Thyroid gland (tissue), 4 donors: ENCODE measurements around the gene SMC3. TPM values are rescaled to one million over a fixed set of nuclear protein-coding genes. Genes with fewer than 3 reads are reported as not detected.

Source experiments
- DNase-seq, 2 donors: peaks; one replicate each; pipeline ENCODE4 v3.0.0-alpha.2; 2019
- H3K27ac ChIP-seq, 3 donors: fragments of 200-600 bp; sonication (generic); 1 replicate in 2 of 3; 2 replicates in 1 of 3; pipeline ENCODE4 v1.5.1; 2016 to 2019; ENCODE audit warnings: mild to moderate bottlenecking in 1 of 3, moderate library complexity in 1 of 3
- H3K27me3 ChIP-seq: fragments of 200-600 bp; sonication (generic); one replicate; pipeline ENCODE4 v1.5.1; 2019
- H3K36me3 ChIP-seq, 2 donors: fragments of 200-600 bp; sonication (generic); one replicate each; pipeline ENCODE4 v1.5.1; 2016 to 2019
- H3K4me1 ChIP-seq, 2 donors: fragments of 200-600 bp; sonication (generic); one replicate each; pipeline ENCODE4 v1.5.1; 2017 to 2019
- H3K4me3 ChIP-seq, 3 donors: fragments of 200-600 bp; sonication (generic); replicated peaks in 1 of 3; 1 replicate in 2 of 3; 2 replicates in 1 of 3; pipeline ENCODE4 v1.5.1; 2016; ENCODE audit warnings: mild to moderate bottlenecking in 1 of 3
- H3K9me3 ChIP-seq: fragments of 200-600 bp; sonication (generic); one replicate; pipeline ENCODE4 v1.5.1; 2017
- CTCF ChIP-seq, 6 experiments: fragments of 200-600 bp in 3 of 6; fragments of 450-650 bp in 3 of 6; sonication (generic) in 3 of 6; IDR thresholded peaks; one replicate each; pipeline ENCODE4 v1.5.1; 2016 to 2019; ENCODE audit warnings: antibody characterized with exemption in 6 of 6, mild to moderate bottlenecking in 2 of 6, inconsistent platforms in 1 of 6, moderate library complexity in 1 of 6
- POLR2A ChIP-seq, 2 donors: fragments of 450-650 bp; IDR thresholded peaks; one replicate each; pipeline ENCODE4 v1.6.1; 2017; ENCODE audit warnings: antibody characterized with exemption in 2 of 2, mild to moderate bottlenecking in 2 of 2, moderate library complexity in 1 of 2
- WGBS, 2 donors: methylation state at CpG; one replicate each; pipeline ENCODE4 v1.1.5; 2017; 5-methylcytosine and 5-hydroxymethylcytosine counted together
- intact Hi-C: fragments of 100-400 bp; cut with DNase I; formaldehyde crosslinking; loops from one replicate; pipeline ENCODE4 v1.15.1; 2023
- total RNA-seq, 4 donors: library from RNA; depleted of rRNA; stranded (reverse); fragments of >200 nt; gene quantifications; one replicate each; pipeline ENCODE4 v1.2.3, GENCODE V29; 2016

The SMC3 gene
- total RNA-seq, 4 donors from 2014 or later, result 28.5 to 38.2 (median 30.8) TPM

- intact Hi-C loops, result no loop called here
- Histone ChIP-seq H3K4me3 (no peak overlapping the region), H3K9me3 (no peaks in the 10 kb centered on the region), H3K27ac (no peak overlapping the region), H3K4me1 (peaks cover 10 to 14% of the 10 kb centered on the region in 2 donors), H3K27me3 (no peaks in the 10 kb centered on the region), H3K36me3 (no peaks in the 10 kb centered on the region)
- WGBS, 2 donors, result 84 to 88% methylated on average over 2 of the region's 2 CpGs
- TF ChIP-seq CTCF (IDR thresholded peaks at IDR 0.05), result no peak
- DNase-seq, result no peak
Observed at GRCh38 chr10:110534571-110534970, 32.9 kb upstream of the SMC3 start.

- Histone ChIP-seq H3K27ac (no peak overlapping the region), H3K36me3 (no peaks in the 10 kb centered on the region), H3K4me1 (peaks cover 6 to 16% of the 10 kb centered on the region in 2 donors), H3K4me3 (no peak overlapping the region), H3K27me3 (no peaks in the 10 kb centered on the region), H3K9me3 (no peaks in the 10 kb centered on the region)
- 55 to 68% methylated on average over 12 of the region's 12 CpGs for WGBS, 2 donors
- intact Hi-C loops, result no loop called here
- TF ChIP-seq CTCF (IDR thresholded peaks at IDR 0.05), result no peak
- no peak for TF ChIP-seq POLR2A (IDR thresholded peaks at IDR 0.05)
- DNase-seq, result no peak
Observed at GRCh38 chr10:110535958-110536891, 31.3 kb upstream of the SMC3 start.

GRCh38 chr10:110539091-110539490 lies 28.4 kb upstream of the SMC3 start:
- Histone ChIP-seq H3K4me1 (peaks cover 6 to 16% of the 10 kb centered on the region in 2 donors), H3K36me3 (no peaks in the 10 kb centered on the region), H3K4me3 (no peak overlapping the region), H3K27me3 (no peaks in the 10 kb centered on the region), H3K27ac (no peak overlapping the region), H3K9me3 (no peaks in the 10 kb centered on the region)
- DNase-seq, result no peak
- no peak for TF ChIP-seq CTCF (IDR thresholded peaks at IDR 0.05)
- no peak for TF ChIP-seq POLR2A (IDR thresholded peaks at IDR 0.05)
- 94 to 95% methylated on average over 4 of the region's 4 CpGs for WGBS, 2 donors
- intact Hi-C loops, result no loop called here

- intact Hi-C loops, result no loop called here
- DNase-seq, result no peak
- no peaks in the 10 kb centered on the region for H3K27me3 ChIP-seq
- H3K36me3 ChIP-seq, result no peaks in the 10 kb centered on the region
- H3K27ac ChIP-seq, result peak overlapping the region; percentile 17 to 21 (median 18)
- 31 to 34% methylated on average over 1 of the region's 1 CpG for WGBS, 2 donors
- H3K4me1 ChIP-seq, result peaks cover 6 to 16% of the 10 kb centered on the region in 2 donors
- H3K4me3 ChIP-seq, result no peak overlapping the region
- TF ChIP-seq POLR2A (IDR thresholded peaks at IDR 0.05) (no peak), CTCF (IDR thresholded peaks at IDR 0.05) (no peak)
- no peaks in the 10 kb centered on the region for H3K9me3 ChIP-seq
Observed at GRCh38 chr10:110540031-110540430, 27.5 kb upstream of the SMC3 start.

GRCh38 chr10:110544958-110545537 lies 22.4 kb upstream of the SMC3 start:
- TF ChIP-seq POLR2A (IDR thresholded peaks at IDR 0.05) (no peak), CTCF (IDR thresholded peaks at IDR 0.05) (no peak)
- intact Hi-C loops, result loop anchor here (2.0 to 5.0 kb wide), 2 partner anchors 193 to 234 kb away; no protein-coding TSS in a partner anchor
- Histone ChIP-seq H3K36me3 (no peaks in the 10 kb centered on the region), H3K9me3 (no peaks in the 10 kb centered on the region), H3K27me3 (no peaks in the 10 kb centered on the region), H3K4me1 (peaks cover 6 to 8% of the 10 kb centered on the region in 2 donors), H3K27ac (no peak overlapping the region), H3K4me3 (no peak overlapping the region)
- no peak for DNase-seq
